ENCODE results near the gene COMMD10.

DNA sequence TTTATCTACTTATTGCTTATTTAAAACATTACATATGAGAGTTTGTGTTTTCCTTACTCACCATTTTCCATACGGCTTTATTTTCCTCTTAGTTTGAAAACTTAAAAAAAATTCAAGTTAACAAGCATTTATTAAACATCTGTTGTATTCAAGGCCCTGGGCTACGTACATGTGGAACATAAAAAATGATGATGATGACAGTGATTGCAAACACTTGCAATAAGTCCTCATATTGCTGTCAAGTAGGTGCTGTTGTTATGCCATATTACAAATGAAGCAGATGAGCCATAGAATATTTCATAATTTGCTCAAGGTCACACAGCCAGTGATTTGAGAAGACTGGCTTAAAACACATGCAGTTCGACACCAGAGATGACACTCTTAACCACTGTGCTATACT is 180.6 kb downstream of the COMMD10 start:
- TF ChIP-seq, protein P1, sequence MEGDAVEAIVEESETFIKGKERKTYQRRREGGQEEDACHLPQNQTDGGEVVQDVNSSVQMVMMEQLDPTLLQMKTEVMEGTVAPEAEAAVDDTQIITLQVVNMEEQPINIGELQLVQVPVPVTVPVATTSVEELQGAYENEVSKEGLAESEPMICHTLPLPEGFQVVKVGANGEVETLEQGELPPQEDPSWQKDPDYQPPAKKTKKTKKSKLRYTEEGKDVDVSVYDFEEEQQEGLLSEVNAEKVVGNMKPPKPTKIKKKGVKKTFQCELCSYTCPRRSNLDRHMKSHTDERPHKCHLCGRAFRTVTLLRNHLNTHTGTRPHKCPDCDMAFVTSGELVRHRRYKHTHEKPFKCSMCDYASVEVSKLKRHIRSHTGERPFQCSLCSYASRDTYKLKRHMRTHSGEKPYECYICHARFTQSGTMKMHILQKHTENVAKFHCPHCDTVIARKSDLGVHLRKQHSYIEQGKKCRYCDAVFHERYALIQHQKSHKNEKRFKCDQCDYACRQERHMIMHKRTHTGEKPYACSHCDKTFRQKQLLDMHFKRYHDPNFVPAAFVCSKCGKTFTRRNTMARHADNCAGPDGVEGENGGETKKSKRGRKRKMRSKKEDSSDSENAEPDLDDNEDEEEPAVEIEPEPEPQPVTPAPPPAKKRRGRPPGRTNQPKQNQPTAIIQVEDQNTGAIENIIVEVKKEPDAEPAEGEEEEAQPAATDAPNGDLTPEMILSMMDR (IDR thresholded peaks at IDR 0.05; ENCODE audit: low read depth, low read length) = no peak
- TF ChIP-seq POLR2A (IDR thresholded peaks at IDR 0.05; ENCODE audit: extremely low read depth, insufficient read length) = no peak
